GM23248 (cell line): ENCODE results near the gene LRRFIP1. TPM values are rescaled to one million over a fixed set of nuclear protein-coding genes. Genes with fewer than 3 reads are reported as not detected.

ENCODE experiments used
- DNase-seq: peaks from one replicate; pipeline ENCODE4 v3.0.0-alpha.2; 2015
- H2AFZ ChIP-seq: fragments of 200-600 bp; sonication (generic); 2 replicates; pipeline ENCODE4 v1.6.1; 2016; ENCODE audit warnings: antibody characterized with exemption
- H3F3A ChIP-seq: fragments of 200-600 bp; sonication (generic); 2 replicates; pipeline ENCODE4 v1.6.1; 2016; ENCODE audit warnings: mild to moderate bottlenecking, antibody characterized with exemption, mixed run types; ENCODE audit not compliant: insufficient read depth
- H3K27ac ChIP-seq: fragments of 200-600 bp; sonication (generic); 2 replicates; pipeline ENCODE4 v1.5.1; 2016; ENCODE audit warnings: mild to moderate bottlenecking
- H3K27me3 ChIP-seq: fragments of 200-600 bp; sonication (generic); replicated peaks from 2 replicates; pipeline ENCODE4 v1.6.1; 2016; ENCODE audit warnings: mild to moderate bottlenecking; ENCODE audit not compliant: insufficient read depth
- H3K36me3 ChIP-seq: fragments of 200-600 bp; sonication (generic); 2 replicates; pipeline ENCODE4 v1.6.1; 2016; ENCODE audit warnings: low read depth, mild to moderate bottlenecking
- H3K4me1 ChIP-seq: fragments of 200-600 bp; sonication (generic); 2 replicates; pipeline ENCODE4 v1.6.1; 2016; ENCODE audit warnings: mild to moderate bottlenecking; ENCODE audit not compliant: insufficient read depth
- H3K4me2 ChIP-seq: fragments of 200-600 bp; sonication (generic); one replicate; pipeline ENCODE4 v1.6.1; 2016; ENCODE audit warnings: mild to moderate bottlenecking; ENCODE audit not compliant: unreplicated experiment
- H3K4me3 ChIP-seq: fragments of 200-600 bp; sonication (generic); 2 replicates; pipeline ENCODE4 v1.5.1; 2016; ENCODE audit warnings: mild to moderate bottlenecking
- H3K79me2 ChIP-seq: fragments of 200-600 bp; sonication (generic); 2 replicates; pipeline ENCODE4 v1.6.1; 2016; ENCODE audit warnings: mild to moderate bottlenecking; ENCODE audit not compliant: insufficient read depth
- H3K9ac ChIP-seq: fragments of 200-600 bp; sonication (generic); 2 replicates; pipeline ENCODE4 v1.6.1; 2016; ENCODE audit warnings: mild to moderate bottlenecking
- H3K9me2 ChIP-seq: fragments of 200-600 bp; sonication (generic); 2 replicates; pipeline ENCODE4 v1.6.1; 2016; ENCODE audit warnings: mixed run types, mild to moderate bottlenecking, moderate library complexity; ENCODE audit not compliant: insufficient read depth
- H3K9me3 ChIP-seq: fragments of 200-600 bp; sonication (generic); one replicate; pipeline ENCODE4 v1.6.1; 2017; ENCODE audit warnings: low read depth
- H4K20me1 ChIP-seq: fragments of 200-600 bp; sonication (generic); 2 replicates; pipeline ENCODE4 v1.6.0; 2016; ENCODE audit not compliant: insufficient read depth
- EZH2 ChIP-seq: fragments of 200-600 bp; sonication (generic); IDR thresholded peaks from 2 replicates; pipeline ENCODE4 v1.6.1; 2018; ENCODE audit warnings: antibody characterized with exemption, mild to moderate bottlenecking; ENCODE audit not compliant: insufficient read depth, poor library complexity, severe bottlenecking
- EZH2phosphoT487 ChIP-seq: fragments of 200-600 bp; sonication (generic); IDR thresholded peaks from 2 replicates; pipeline ENCODE4 v1.6.1; 2018; ENCODE audit warnings: antibody characterized with exemption, moderate library complexity, mild to moderate bottlenecking, low read depth; ENCODE audit not compliant: insufficient read depth
- WGBS, 2 experiments: methylation state at CpG; one replicate each; pipeline ENCODE4 v1.1.6; 2015 to 2017; ENCODE audit warnings: low lambda C conversion rate in 2 of 2, low coverage in 1 of 2; ENCODE audit errors: missing lambda C conversion rate in 2 of 2; 5-methylcytosine and 5-hydroxymethylcytosine counted together
- in situ Hi-C: fragments of 300-500 bp; cut with MboI; formaldehyde crosslinking; loops from 2 replicates; pipeline ENCODE4 v1.15.0; 2020
- polyA plus RNA-seq: library from polyadenylated mRNA; unstranded; fragments of >200 nt; fragmentation: Nextera tagmentation; extraction: Ambion mirVana; gene quantifications from 2 replicates; pipeline ENCODE4 v1.2.1, GENCODE V29; 2016
- total RNA-seq: library from RNA; depleted of rRNA; stranded (reverse); fragments of >200 nt; shearing (Covaris generic); gene quantifications from 2 replicates; pipeline ENCODE4 v1.2.3, GENCODE V29; 2014

The LRRFIP1 gene
- total and polyA plus RNA-seq, 2 experiments from 2014 or later, result 84.4 to 159 TPM

DNA sequence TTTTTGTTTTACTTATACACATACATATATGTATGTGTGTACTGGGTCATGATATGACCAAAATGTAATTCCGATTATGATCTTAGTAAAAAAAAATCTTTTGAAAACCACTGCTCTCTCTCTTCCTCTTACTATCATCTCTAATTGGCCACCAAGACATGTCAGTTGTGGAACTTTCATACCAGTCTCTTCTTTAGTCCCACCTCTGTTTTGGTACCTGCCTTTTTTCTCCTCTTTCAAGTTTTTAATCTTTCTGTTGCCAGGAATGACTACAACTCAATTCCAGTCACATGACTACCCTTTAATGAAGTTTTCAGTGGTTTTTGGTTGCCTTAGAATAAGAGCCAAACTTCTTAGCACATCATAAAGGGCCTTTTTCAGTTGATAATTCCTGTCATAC lies 188.2 kb downstream of the LRRFIP1 start:
- H3K9me2 ChIP-seq, result no peaks in the 10 kb centered on the region
- no peaks in the 10 kb centered on the region for H3K9me3 ChIP-seq
- no peaks in the 10 kb centered on the region for H4K20me1 ChIP-seq
- no peak overlapping the region for H3K4me2 ChIP-seq
- H3K27me3 ChIP-seq, result peaks cover 17% of the 10 kb centered on the region; the same call in 1 of the 2 replicates
- H3K27ac ChIP-seq, result no peak overlapping the region
- no peaks in the 10 kb centered on the region for H3K79me2 ChIP-seq
- H3K9ac ChIP-seq, result no peak overlapping the region
- no peaks in the 10 kb centered on the region for H3K36me3 ChIP-seq
- TF ChIP-seq EZH2phosphoT487, result no peak
- TF ChIP-seq EZH2, result no peak
- in situ Hi-C loops, result no loop called here
- no peak for DNase-seq
- H2AFZ ChIP-seq, result no peak overlapping the region
- H3K4me1 ChIP-seq, result peaks cover 18% of the 10 kb centered on the region
- WGBS, 2 experiments, result 95 to 100% methylated on average over 1 of the region's 1 CpG
- H3F3A ChIP-seq, result peaks cover 23% of the 10 kb centered on the region
- no peak overlapping the region for H3K4me3 ChIP-seq

DNA sequence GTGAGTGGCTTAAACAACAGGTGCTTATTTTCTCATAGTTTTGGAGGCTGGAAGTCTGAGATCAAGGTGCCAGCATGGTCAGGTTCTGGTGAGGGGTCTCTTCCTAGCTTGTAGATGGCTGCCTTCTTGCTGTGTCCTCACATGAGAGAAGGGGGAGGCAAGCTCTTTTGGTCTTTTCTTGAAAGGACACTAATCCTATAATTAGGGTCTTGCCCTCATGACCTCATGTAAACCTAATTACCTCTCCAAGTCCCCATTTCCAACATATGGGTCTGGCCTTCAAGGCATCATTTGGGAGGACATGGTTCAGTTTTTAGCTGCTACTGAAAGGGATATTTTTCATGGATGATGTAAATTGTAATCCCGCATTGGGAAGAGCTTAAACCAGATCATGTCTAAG lies 189.1 kb downstream of the LRRFIP1 start:
- Histone ChIP-seq H3K9ac (no peak overlapping the region), H3K9me3 (no peaks in the 10 kb centered on the region), H3K79me2 (no peaks in the 10 kb centered on the region), H3K4me2 (no peak overlapping the region), H3K4me1 (peaks cover 18% of the 10 kb centered on the region), H3F3A (peaks cover 23% of the 10 kb centered on the region), H3K4me3 (no peak overlapping the region), H4K20me1 (no peaks in the 10 kb centered on the region), H3K27me3 (peaks cover 14% of the 10 kb centered on the region; the same call in 1 of the 2 replicates), H3K9me2 (no peaks in the 10 kb centered on the region), H3K36me3 (no peaks in the 10 kb centered on the region), H2AFZ (no peak overlapping the region), H3K27ac (no peak overlapping the region)
- in situ Hi-C loops, result no loop called here
- TF ChIP-seq EZH2phosphoT487, result no peak
- no peak for TF ChIP-seq EZH2
- no peak for DNase-seq
- 98 to 100% methylated on average over 1 of the region's 1 CpG for WGBS, 2 experiments

- no peaks in the 10 kb centered on the region for H4K20me1 ChIP-seq
- peak overlapping the region; percentile 9 for H3K4me2 ChIP-seq
- H3K9me2 ChIP-seq, result no peaks in the 10 kb centered on the region
- peaks cover 18% of the 10 kb centered on the region for H3K4me1 ChIP-seq
- no peaks in the 10 kb centered on the region for H3K79me2 ChIP-seq
- H3K9me3 ChIP-seq, result no peaks in the 10 kb centered on the region
- DNase-seq, result peak; percentile 91
- 0 out of 2 replicates have a peak overlapping the region, but pooled peaks have one; percentile 13 for H3K27ac ChIP-seq
- no peak overlapping the region for H3K9ac ChIP-seq
- WGBS, 2 experiments, result 1% methylated on average over 5 of the region's 5 CpGs
- no peaks in the 10 kb centered on the region for H3K36me3 ChIP-seq
- no peak overlapping the region for H2AFZ ChIP-seq
- in situ Hi-C loops, result no loop called here
- 0 out of 2 replicates have a peak, but pooled peaks have one; percentile 52 for TF ChIP-seq EZH2phosphoT487
- TF ChIP-seq EZH2, result no peak
- peaks cover 23% of the 10 kb centered on the region for H3F3A ChIP-seq
- no peak overlapping the region for H3K4me3 ChIP-seq
- 0 out of 2 replicates have a peak, but pooled peaks cover 4% of the 10 kb centered on the region for H3K27me3 ChIP-seq
Measured at GRCh38 chr2:237818066-237818473, 190.7 kb downstream of the LRRFIP1 start.

DNA sequence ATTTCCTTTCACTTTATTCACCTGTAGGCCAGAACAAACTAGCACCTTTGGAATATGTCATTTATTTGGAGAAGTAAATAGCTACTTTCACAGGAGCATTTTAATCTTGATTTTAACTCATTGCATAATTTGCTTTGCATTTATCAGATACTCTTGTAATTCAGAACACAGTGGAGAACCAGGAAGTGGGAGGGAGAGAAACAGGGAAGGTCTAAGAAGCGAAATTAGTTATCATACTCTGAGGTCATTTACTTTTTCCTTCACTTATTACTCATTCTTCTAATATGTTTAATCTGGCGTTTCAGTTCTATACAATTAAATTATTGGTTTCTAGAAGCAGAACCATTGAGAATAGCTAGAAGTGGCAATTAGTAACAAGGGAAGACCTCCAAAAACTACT lies 191.8 kb downstream of the LRRFIP1 start:
- Histone ChIP-seq H3F3A (peaks cover 23% of the 10 kb centered on the region), H3K9me3 (no peaks in the 10 kb centered on the region), H3K4me3 (no peak overlapping the region), H3K4me2 (no peak overlapping the region), H4K20me1 (no peaks in the 10 kb centered on the region), H2AFZ (no peak overlapping the region), H3K36me3 (no peaks in the 10 kb centered on the region), H3K9ac (no peak overlapping the region), H3K27me3 (0 out of 2 replicates have a peak, but pooled peaks cover 4% of the 10 kb centered on the region), H3K79me2 (no peaks in the 10 kb centered on the region), H3K27ac (no peak overlapping the region), H3K4me1 (peaks cover 18% of the 10 kb centered on the region), H3K9me2 (no peaks in the 10 kb centered on the region)
- in situ Hi-C loops, result no loop called here
- no peak for TF ChIP-seq EZH2phosphoT487
- no peak for TF ChIP-seq EZH2
- no peak for DNase-seq
- 82 to 86% methylated on average over 2 of the region's 2 CpGs for WGBS, 2 experiments

DNA sequence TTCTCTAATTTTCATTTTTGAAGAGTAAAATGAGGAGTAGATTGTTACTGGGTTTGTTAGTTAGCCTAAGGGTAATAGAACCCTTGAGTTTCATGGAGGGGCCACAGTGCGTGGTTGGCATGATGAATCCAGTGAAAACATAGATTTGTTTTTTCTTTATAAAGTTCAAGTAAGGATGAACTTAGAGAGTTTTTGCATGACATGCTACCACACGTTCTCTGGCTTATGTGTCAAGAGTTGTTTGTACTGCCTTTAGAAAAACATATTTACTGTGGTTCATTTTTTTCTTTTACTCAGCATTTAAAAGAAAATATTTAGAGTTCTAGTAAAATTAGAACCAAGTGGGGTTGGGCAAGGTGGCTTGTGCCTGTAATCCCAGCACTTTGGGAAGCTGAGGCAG lies 193.0 kb downstream of the LRRFIP1 start:
- no peaks in the 10 kb centered on the region for H3K79me2 ChIP-seq
- H3K27ac ChIP-seq, result no peak overlapping the region
- no peaks in the 10 kb centered on the region for H3K27me3 ChIP-seq
- in situ Hi-C loops, result no loop called here
- H3K9me2 ChIP-seq, result no peaks in the 10 kb centered on the region
- peaks cover 23% of the 10 kb centered on the region for H3F3A ChIP-seq
- no peak overlapping the region for H3K4me2 ChIP-seq
- H2AFZ ChIP-seq, result no peak overlapping the region
- H3K9ac ChIP-seq, result no peak overlapping the region
- no peak overlapping the region for H3K4me3 ChIP-seq
- H3K9me3 ChIP-seq, result no peaks in the 10 kb centered on the region
- DNase-seq, result no peak
- 95 to 97% methylated on average over 2 of the region's 2 CpGs for WGBS, 2 experiments
- peaks cover 18% of the 10 kb centered on the region for H3K4me1 ChIP-seq
- TF ChIP-seq EZH2phosphoT487 (no peak), EZH2 (no peak)
- no peaks in the 10 kb centered on the region for H3K36me3 ChIP-seq
- no peaks in the 10 kb centered on the region for H4K20me1 ChIP-seq
